ENCODE measurements around the gene TRA2A. TPM values are rescaled to one million over a fixed set of nuclear protein-coding genes. Genes with fewer than 3 reads are reported as not detected.

Gene TRA2A
- polyA plus RNA-seq, 2 of the 4 experiments (the other 2 are of a cell fraction): 90.8 to 111 TPM

GRCh38 chr7:23474094-23474828 is 57.5 kb downstream of the TRA2A start (continued):
- TF ChIP-seq MAX (IDR thresholded peaks at IDR 0.05) (peak; percentile 98), MYC (IDR thresholded peaks at IDR 0.05; ENCODE audit: borderline replicate concordance, low read length) (peak; percentile 98), ZC3H11A (IDR thresholded peaks at IDR 0.05) (no peak), SMC3 (IDR thresholded peaks at IDR 0.05) (0 out of 3 replicates have a peak, but pooled peaks have one; percentile 28), KDM5A (IDR thresholded peaks at IDR 0.05) (peak; percentile 64; the same call in 1 of the 2 replicates), TP53 (CRISPR knock-in tag; IDR thresholded peaks at IDR 0.05) (peak; percentile 70; the same call in 1 of the 2 replicates), REST (IDR thresholded peaks at IDR 0.05) (no peak; the same call in 1 of the 2 replicates), RAD21 (conservative IDR thresholded peaks at IDR 0.05 in 1 of 2, IDR thresholded peaks at IDR 0.05 in 1 of 2) (peak in 1 of 2 experiments; percentile 19; a peak in 1 of 5 replicates), HDAC2 (IDR thresholded peaks at IDR 0.05) (no peak), EHF (CRISPR knock-in tag; IDR thresholded peaks at IDR 0.05) (no peak), FOXS1 (CRISPR knock-in tag; IDR thresholded peaks at IDR 0.05) (peak; percentile 61; the same call in 1 of the 2 replicates), HOXB5 (CRISPR knock-in tag; IDR thresholded peaks at IDR 0.05) (0 out of 2 replicates have a peak, but pooled peaks have one; percentile 40), PHF8 (IDR thresholded peaks at IDR 0.05; ENCODE audit: borderline replicate concordance, low read depth) (peak; percentile 85), RFX5 (IDR thresholded peaks at IDR 0.05) (peak; percentile 16; the same call in 1 of the 2 replicates), BHLHE40 (IDR thresholded peaks at IDR 0.05; ENCODE audit: low read depth, low read length) (no peak), CHD2 (IDR thresholded peaks at IDR 0.05; ENCODE audit: low read length, partially characterized antibody) (no peak), CHD4 (IDR thresholded peaks at IDR 0.05; ENCODE audit: borderline replicate concordance) (no peak), FOSL2 (IDR thresholded peaks at IDR 0.05) (no peak), FOSL2 (CRISPR knock-in tag; IDR thresholded peaks at IDR 0.05) (no peak; the same call in 1 of the 2 replicates)

- ChIA-PET POLR2A (interaction anchor here (1.6 kb wide), 1 partner anchor 175 kb away, joined by 6 read pairs; the partner anchor contains the start of gene MALSU1), CTCF (interaction anchor here (0.6 to 2.0 kb wide), 5 partner anchors 13 to 201 kb away, joined by 3 to 6 read pairs (median 5); no protein-coding TSS in a partner anchor)
- TF ChIP-seq POLR2AphosphoS2 (conservative IDR thresholded peaks at IDR 0.05; ENCODE audit: low read length) (no peak), CTCF (IDR thresholded peaks at IDR 0.05) (no peak), NFE2L2 (conservative IDR thresholded peaks at IDR 0.05; ENCODE audit: low read length) (no peak), TFCP2L1 (CRISPR knock-in tag; IDR thresholded peaks at IDR 0.05) (no peak), ZSCAN20 (CRISPR knock-in tag; IDR thresholded peaks at IDR 0.05) (no peak), MAX (IDR thresholded peaks at IDR 0.05) (no peak), EP300 (IDR thresholded peaks at IDR 0.05) (no peak), FOSL2 (IDR thresholded peaks at IDR 0.05) (no peak), FOSL2 (CRISPR knock-in tag; IDR thresholded peaks at IDR 0.05) (no peak), RCOR1 (IDR thresholded peaks at IDR 0.05; ENCODE audit: low read depth, low read length) (no peak), MAFK (IDR thresholded peaks at IDR 0.05; ENCODE audit: partially characterized antibody) (no peak), ELK1 (IDR thresholded peaks at IDR 0.05; ENCODE audit: low read depth, low read length) (no peak)
- H3K4me3 ChIP-seq: peak overlapping the region; percentile 80
- H3K27ac ChIP-seq: peak overlapping the region; percentile 97
- WGBS (ENCODE audit: missing lambda C conversion rate): 0% methylated on average over 4 of the region's 23 CpGs
- FAIRE-seq (no peak), ATAC-seq (peak; percentile 37 to 61), DNase-seq (ENCODE audit: low read depth in 1 of 2, low spot score in 1 of 2) (no peak)
- peaks cover 34% of the 10 kb centered on the region for H3K4me1 ChIP-seq
- H3K9me3 ChIP-seq: no peaks in the 10 kb centered on the region
- peak overlapping the region; percentile 89 for H3K4me2 ChIP-seq
Measured at GRCh38 chr7:23473844-23474093, 58.0 kb downstream of the TRA2A start.
